ENCODE data around the gene RCOR1. TPM values are rescaled to one million over a fixed set of nuclear protein-coding genes. Genes with fewer than 3 reads are reported as not detected.
A peak's percentile ranks its signal among the peaks of the same experiment; 100 is the strongest.

The RCOR1 gene
- total and polyA plus RNA-seq, 2 donors (not counting 1 experiment from before 2014, with no cell fraction given), result 8.7 to 37.1 TPM

- H3K4me1 Mint-ChIP-seq, result peaks cover 66% of the 10 kb centered on the region
Measured at GRCh38 chr14:102770147-102771123, 178.0 kb downstream of the RCOR1 start.

More at GRCh38 chr14:102770147-102771123, 178.0 kb downstream of the RCOR1 start:
- WGBS (ENCODE audit: insufficient coverage), result 89% methylated on average over 26 of the region's 32 CpGs
- H3K27ac Mint-ChIP-seq, result peak overlapping the region; percentile 97
- DNase-seq (no peak), ATAC-seq (ENCODE audit: low read depth) (no peak)
- ChIA-PET CTCF (no interaction called here), POLR2A (interaction anchor here (0.5 to 0.6 kb wide), 2 partner anchors 130 to 185 kb away, joined by 3 to 5 read pairs; no protein-coding TSS in a partner anchor)
- intact Hi-C loops (cut with micrococcal nuclease), result loop anchor here (10.0 kb wide), 1 partner anchor 284 kb away; the partner anchor contains the start of gene CDC42BPB
- H3K27me3 Mint-ChIP-seq, result no peaks in the 10 kb centered on the region
- no peak overlapping the region for H3K4me3 ChIP-seq (ENCODE audit: control extremely low read depth in 1 of 5, extremely low read depth in 1 of 5, insufficient read depth in 1 of 5, low read depth in 2 of 5, low read length in 4 of 5)
- no peaks in the 10 kb centered on the region for H3K27me3 ChIP-seq (replicated peaks in 1 of 4; ENCODE audit: control extremely low read depth in 1 of 4, control insufficient read depth in 3 of 4, insufficient read depth in 4 of 4, low read length in 3 of 4)
- peaks cover 0 to 16% (median 0%) of the 10 kb centered on the region in 3 donors for H3K9me3 ChIP-seq (ENCODE audit: control extremely low read depth in 1 of 3, control insufficient read depth in 2 of 3, insufficient read depth in 1 of 3, low read length in 2 of 3)
- H3K27ac ChIP-seq (ENCODE audit: low read length in 2 of 2), result peak overlapping the region; percentile 27 to 98
- H2AFZ ChIP-seq (ENCODE audit: insufficient read depth, low read depth, low read length, poor library complexity, severe bottlenecking), result no peak overlapping the region
- H3K4me2 ChIP-seq (replicated peaks; ENCODE audit: low read depth, low read length, poor library complexity, severe bottlenecking), result no peak overlapping the region
- H3K36me3 ChIP-seq (replicated peaks in 1 of 2; ENCODE audit: control extremely low read depth in 1 of 2, control insufficient read depth in 1 of 2, extremely low read depth in 1 of 2, insufficient read depth in 2 of 2, low read length in 1 of 2), result no peaks in the 10 kb centered on the region
- H3K4me1 ChIP-seq (ENCODE audit: control insufficient read depth in 2 of 2, insufficient read depth in 2 of 2, low read length in 2 of 2), result peaks cover 53 to 75% of the 10 kb centered on the region in 2 donors
- H4K20me1 ChIP-seq (ENCODE audit: control insufficient read depth, insufficient read depth, low read length, poor library complexity, severe bottlenecking), result no peaks in the 10 kb centered on the region
- peaks cover 12% of the 10 kb centered on the region for H3K79me2 ChIP-seq (ENCODE audit: control insufficient read depth, insufficient read depth, low read length)
- TF ChIP-seq EZH2 (IDR thresholded peaks at IDR 0.05; ENCODE audit: borderline replicate concordance, insufficient read depth, low read depth, low read length, poor library complexity, severe bottlenecking) (no peak), CTCF (IDR thresholded peaks at IDR 0.05) (no peak)
- H3K4me3 Mint-ChIP-seq, result no peak overlapping the region
- H3K9ac ChIP-seq (ENCODE audit: low read length), result no peak overlapping the region
- H3K9me3 Mint-ChIP-seq (ENCODE audit: insufficient read depth), result no peaks in the 10 kb centered on the region

Measured in B cell (primary cell).